SK-N-SH treated with all-trans-retinoic acid at 6 μM for 48 hours (cell line): ENCODE measurements around the gene NRXN3.

ENCODE experiments used
- ATAC-seq: fragments of 200-7000 bp; cut with Tn5 transposase; 3 replicates; pipeline ENCODE4 v1.9.1; 2020; ENCODE audit warnings: mild to moderate bottlenecking, moderate library complexity
- ARNTL ChIP-seq: fragments of 450-650 bp; formaldehyde crosslinking; IDR thresholded peaks from 2 replicates; pipeline ENCODE4 v1.5.0; 2020; ENCODE audit warnings: low read depth, mild to moderate bottlenecking, moderate library complexity, borderline replicate concordance
- BACH2 ChIP-seq: fragments of 250-450 bp; sonication (Bioruptor Pico); IDR thresholded peaks from 2 replicates; pipeline ENCODE4 v1.9.0; 2021; ENCODE audit warnings: mild to moderate bottlenecking, borderline replicate concordance
- CREB5 ChIP-seq: fragments of 250-450 bp; sonication (Bioruptor Pico); IDR thresholded peaks from 2 replicates; pipeline ENCODE4 v1.5.1; 2020; ENCODE audit warnings: low read depth, mild to moderate bottlenecking, moderate library complexity
- CSRNP3 ChIP-seq: fragments of 250-450 bp; sonication (Bioruptor Pico); IDR thresholded peaks from 2 replicates; pipeline ENCODE4 v1.5.1; 2021; ENCODE audit warnings: mild to moderate bottlenecking, moderate library complexity
- ESRRG ChIP-seq: fragments of 250-450 bp; sonication (Bioruptor Pico); IDR thresholded peaks from 2 replicates; pipeline ENCODE4 v1.6.1; 2021; ENCODE audit warnings: mild to moderate bottlenecking
- GLIS3 ChIP-seq: fragments of 250-450 bp; sonication (Bioruptor Pico); IDR thresholded peaks from 2 replicates; pipeline ENCODE4 v1.5.0; 2020; ENCODE audit warnings: mild to moderate bottlenecking, moderate library complexity
- ISL1 ChIP-seq: fragments of 250-450 bp; sonication (Bioruptor Pico); IDR thresholded peaks from 2 replicates; pipeline ENCODE4 v2.1.2; 2022; ENCODE audit warnings: mild to moderate bottlenecking, moderate library complexity
- OSR1 ChIP-seq: fragments of 250-450 bp; sonication (Bioruptor Pico); IDR thresholded peaks from 2 replicates; pipeline ENCODE4 v1.8.0; 2022; ENCODE audit warnings: moderate library complexity, mild to moderate bottlenecking, inconsistent platforms
- PATZ1 ChIP-seq: fragments of 250-450 bp; sonication (Bioruptor Pico); IDR thresholded peaks from 2 replicates; pipeline ENCODE4 v1.8.0; 2020; ENCODE audit warnings: mild to moderate bottlenecking, moderate library complexity, borderline replicate concordance
- POU6F1 ChIP-seq: fragments of 250-450 bp; sonication (Bioruptor Pico); IDR thresholded peaks from 2 replicates; pipeline ENCODE4 v1.8.0; 2021; ENCODE audit warnings: low read depth, mild to moderate bottlenecking, moderate library complexity, borderline replicate concordance
- PPARA ChIP-seq: fragments of 250-450 bp; sonication (Bioruptor Pico); IDR thresholded peaks from 2 replicates; pipeline ENCODE4 v1.5.0; 2020; ENCODE audit warnings: mild to moderate bottlenecking, borderline replicate concordance
- RARB ChIP-seq: fragments of 250-450 bp; sonication (Bioruptor Pico); IDR thresholded peaks from 2 replicates; pipeline ENCODE4 v1.8.0; 2021; ENCODE audit warnings: mild to moderate bottlenecking, moderate library complexity
- SNAI2 ChIP-seq: fragments of 250-450 bp; sonication (Bioruptor Pico); IDR thresholded peaks from 2 replicates; pipeline ENCODE4 v1.5.0; 2020; ENCODE audit warnings: mild to moderate bottlenecking, moderate library complexity
- TOX ChIP-seq: fragments of 250-450 bp; sonication (Bioruptor Pico); IDR thresholded peaks from 2 replicates; pipeline ENCODE4 v1.8.0; 2021; ENCODE audit warnings: mild to moderate bottlenecking, moderate library complexity, borderline replicate concordance
- TSHZ2 ChIP-seq: fragments of 250-450 bp; sonication (Bioruptor Pico); IDR thresholded peaks from 2 replicates; pipeline ENCODE4 v1.5.0; 2020; ENCODE audit warnings: mild to moderate bottlenecking, moderate library complexity
- ZFP3 ChIP-seq: fragments of 250-450 bp; sonication (Bioruptor Pico); IDR thresholded peaks from 2 replicates; pipeline ENCODE4 v1.5.0; 2020; ENCODE audit warnings: mild to moderate bottlenecking, moderate library complexity
- ZNF565 ChIP-seq: fragments of 450-650 bp; formaldehyde crosslinking; conservative IDR thresholded peaks from 2 replicates; pipeline ENCODE4 v1.5.0; 2020; ENCODE audit warnings: low read depth, mild to moderate bottlenecking, moderate library complexity
- ZNF8 ChIP-seq: fragments of 450-650 bp; formaldehyde crosslinking; IDR thresholded peaks from 2 replicates; pipeline ENCODE4 v1.5.0; 2020; ENCODE audit warnings: mild to moderate bottlenecking, moderate library complexity

NRXN3 gene

GRCh38 chr14:79044894-79045624, 874.9 kb downstream of the NRXN3 start (continued):
- TF ChIP-seq POU6F1 (CRISPR knock-in tag), result no peak
- TF ChIP-seq SNAI2 (CRISPR knock-in tag), result no peak
- TF ChIP-seq ZFP3 (CRISPR knock-in tag), result no peak
- no peak for TF ChIP-seq TOX (CRISPR knock-in tag)
- TF ChIP-seq OSR1 (CRISPR knock-in tag), result no peak
- TF ChIP-seq ZNF565 (CRISPR knock-in tag), result no peak

- ATAC-seq, result no peak; the same call in 2 of the 3 replicates
- TF ChIP-seq ZNF8 (CRISPR knock-in tag), result no peak
- TF ChIP-seq ZFP3 (CRISPR knock-in tag), result no peak
- TF ChIP-seq TSHZ2 (CRISPR knock-in tag), result no peak
- no peak for TF ChIP-seq CREB5 (CRISPR knock-in tag)
- no peak for TF ChIP-seq PATZ1
- no peak for TF ChIP-seq PPARA
- no peak for TF ChIP-seq GLIS3
- no peak for TF ChIP-seq ARNTL (CRISPR knock-in tag)
- TF ChIP-seq ESRRG (CRISPR knock-in tag), result no peak
- no peak for TF ChIP-seq ISL1 (CRISPR knock-in tag)
- no peak for TF ChIP-seq RARB
- TF ChIP-seq CSRNP3, result no peak
- TF ChIP-seq POU6F1 (CRISPR knock-in tag), result no peak
- no peak for TF ChIP-seq ZNF565 (CRISPR knock-in tag)
- TF ChIP-seq BACH2, result no peak
- TF ChIP-seq, all 23 proteins: peak for 0
Measured at GRCh38 chr14:79050787-79051727, 880.9 kb downstream of the NRXN3 start.
